Smooth muscle cell (in vitro differentiated cells): Measurements from ENCODE around the gene RPL22. TPM values are rescaled to one million over a fixed set of nuclear protein-coding genes. Genes with fewer than 3 reads are reported as not detected.

Experiments used
- DNase-seq: peaks from one replicate; lab custom pipeline; 2025; ENCODE audit not compliant: unreplicated experiment; lab: John Stamatoyannopoulos, UW
- H2AFZ ChIP-seq: fragments of 200-600 bp; sonication (generic); 2 replicates; pipeline ENCODE4 v1.6.0; 2016; ENCODE audit warnings: antibody characterized with exemption, low read depth, mild to moderate bottlenecking
- H3F3A ChIP-seq: fragments of 200-600 bp; sonication (generic); 2 replicates; pipeline ENCODE4 v1.6.0; 2017; ENCODE audit warnings: antibody characterized with exemption, low read depth
- H3K27ac ChIP-seq: fragments of 200-600 bp; sonication (generic); 2 replicates; pipeline ENCODE4 v1.5.1; 2016; ENCODE audit warnings: low read depth, mild to moderate bottlenecking
- H3K27me3 ChIP-seq: fragments of 200-600 bp; sonication (generic); 2 replicates; pipeline ENCODE4 v1.6.1; 2016; ENCODE audit warnings: low read depth, mild to moderate bottlenecking
- H3K36me3 ChIP-seq: fragments of 200-600 bp; sonication (generic); 2 replicates; pipeline ENCODE4 v1.5.1; 2016; ENCODE audit warnings: low read depth
- H3K4me1 ChIP-seq: fragments of 200-600 bp; sonication (generic); 2 replicates; pipeline ENCODE4 v1.5.1; 2016; ENCODE audit warnings: low read depth
- H3K4me2 ChIP-seq: fragments of 200-600 bp; sonication (generic); 2 replicates; pipeline ENCODE4 v1.6.0; 2016; ENCODE audit warnings: mild to moderate bottlenecking
- H3K4me3 ChIP-seq: fragments of 200-600 bp; sonication (generic); 2 replicates; pipeline ENCODE4 v1.5.1; 2016; ENCODE audit warnings: mild to moderate bottlenecking
- H3K79me2 ChIP-seq: fragments of 200-600 bp; sonication (generic); 2 replicates; pipeline ENCODE4 v1.6.0; 2016; ENCODE audit warnings: low read depth, mild to moderate bottlenecking
- H3K9ac ChIP-seq: fragments of 200-600 bp; sonication (generic); 2 replicates; pipeline ENCODE4 v1.6.0; 2016; ENCODE audit warnings: low read depth
- H3K9me3 ChIP-seq: fragments of 200-600 bp; sonication (generic); replicated peaks from 2 replicates; pipeline ENCODE4 v1.5.1; 2016; ENCODE audit warnings: low read depth
- H4K20me1 ChIP-seq: fragments of 200-600 bp; sonication (generic); 2 replicates; pipeline ENCODE4 v1.6.0; 2016; ENCODE audit warnings: low read depth
- CTCF ChIP-seq: fragments of 200-600 bp; sonication (generic); IDR thresholded peaks from 2 replicates; pipeline ENCODE4 v1.5.1; 2017; ENCODE audit warnings: borderline replicate concordance, mild to moderate bottlenecking, antibody characterized with exemption; ENCODE audit not compliant: insufficient read depth, poor library complexity, severe bottlenecking
- WGBS: methylation state at CpG from one replicate; pipeline ENCODE4 v1.1.7; 2016; ENCODE audit warnings: low lambda C conversion rate; 5-methylcytosine and 5-hydroxymethylcytosine counted together
- polyA plus RNA-seq: library from polyadenylated mRNA; unstranded; fragments of >200 nt; fragmentation: Nextera tagmentation; extraction: Ambion mirVana; gene quantifications from 2 replicates; pipeline ENCODE4 v1.2.1, GENCODE V29; 2016
- total RNA-seq: library from RNA; depleted of rRNA; stranded (reverse); fragments of >200 nt; gene quantifications from 2 replicates; pipeline ENCODE4 v1.2.3, GENCODE V29; 2014

RPL22 gene
- total and polyA plus RNA-seq, 2 experiments from 2014 or later = 108 TPM

- Histone ChIP-seq H3K4me3 (no peak overlapping the region), H3K27ac (no peak overlapping the region), H3K27me3 (peaks cover 61% of the 10 kb centered on the region), H3K79me2 (peaks cover 9% of the 10 kb centered on the region), H3F3A (no peaks in the 10 kb centered on the region), H3K4me1 (peaks cover 27% of the 10 kb centered on the region), H3K4me2 (no peak overlapping the region), H4K20me1 (peaks cover 6% of the 10 kb centered on the region), H3K9ac (no peak overlapping the region), H2AFZ (no peak overlapping the region), H3K36me3 (no peaks in the 10 kb centered on the region), H3K9me3 (no peaks in the 10 kb centered on the region)
- TF ChIP-seq CTCF = no peak
- no peak for DNase-seq
- 29% methylated on average over 7 of the region's 7 CpGs for WGBS
Observed at GRCh38 chr1:6239213-6239752, 39.9 kb upstream of the RPL22 start.

- H3K36me3 ChIP-seq = no peaks in the 10 kb centered on the region
- 99% methylated on average over 4 of the region's 4 CpGs for WGBS
- H3K4me1 ChIP-seq = peaks cover 27% of the 10 kb centered on the region
- H3K9me3 ChIP-seq = no peaks in the 10 kb centered on the region
- H3K27me3 ChIP-seq = peaks cover 39% of the 10 kb centered on the region
- H2AFZ ChIP-seq = no peak overlapping the region
- H3K4me2 ChIP-seq = no peak overlapping the region
- peaks cover 14% of the 10 kb centered on the region for H3K79me2 ChIP-seq
- no peak overlapping the region for H3K27ac ChIP-seq
- no peak overlapping the region for H3K9ac ChIP-seq
- peaks cover 16% of the 10 kb centered on the region for H4K20me1 ChIP-seq
- no peak for DNase-seq
- TF ChIP-seq CTCF = no peak
- H3F3A ChIP-seq = no peaks in the 10 kb centered on the region
- H3K4me3 ChIP-seq = no peak overlapping the region
Observed at GRCh38 chr1:6237093-6237492, 37.7 kb upstream of the RPL22 start.

DNA sequence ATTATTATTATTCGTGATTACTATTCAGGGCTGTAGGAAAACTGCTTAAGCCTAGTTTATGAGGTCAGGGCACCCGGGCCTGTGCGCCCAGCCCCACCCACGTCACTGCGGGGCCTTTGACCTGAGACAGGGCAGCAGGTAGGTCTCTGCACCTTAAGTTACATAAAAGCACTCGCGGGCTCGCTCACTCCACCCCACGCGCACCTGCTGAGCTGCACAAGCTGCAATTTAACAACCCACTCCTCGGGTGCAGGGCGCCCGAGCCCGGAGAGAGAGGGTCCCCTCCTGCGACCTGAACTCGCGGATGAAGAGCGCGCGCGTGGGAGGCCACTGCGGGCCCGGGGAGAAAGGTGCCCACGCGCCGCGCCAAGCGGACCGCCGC, 35.9 kb upstream of the RPL22 start:
- peaks cover 14% of the 10 kb centered on the region for H3K79me2 ChIP-seq
- H3K9me3 ChIP-seq = no peaks in the 10 kb centered on the region
- peaks cover 5% of the 10 kb centered on the region for H3K36me3 ChIP-seq
- peaks cover 21% of the 10 kb centered on the region for H3K27me3 ChIP-seq
- peaks cover 16% of the 10 kb centered on the region for H4K20me1 ChIP-seq
- no peak overlapping the region for H3K27ac ChIP-seq
- H3K4me3 ChIP-seq = peak overlapping the region; percentile 62
- H3K4me1 ChIP-seq = peaks cover 12% of the 10 kb centered on the region
- no peak for TF ChIP-seq CTCF
- no peak overlapping the region for H2AFZ ChIP-seq
- 0% methylated on average over 23 of the region's 30 CpGs for WGBS
- peak overlapping the region; percentile 41 for H3K9ac ChIP-seq
- H3K4me2 ChIP-seq = peak overlapping the region; percentile 87
- no peak for DNase-seq
- no peaks in the 10 kb centered on the region for H3F3A ChIP-seq
